HG03432 (cell line): ENCODE data around the gene PREX1.

ENCODE experiments used
- ATAC-seq: cut with Tn5 transposase; IDR thresholded peaks from one replicate; pipeline ENCODE4 v1.9.1; 2021; ENCODE audit warnings: mild to moderate bottlenecking, moderate library complexity; ENCODE audit not compliant: unreplicated experiment

The PREX1 gene

DNA sequence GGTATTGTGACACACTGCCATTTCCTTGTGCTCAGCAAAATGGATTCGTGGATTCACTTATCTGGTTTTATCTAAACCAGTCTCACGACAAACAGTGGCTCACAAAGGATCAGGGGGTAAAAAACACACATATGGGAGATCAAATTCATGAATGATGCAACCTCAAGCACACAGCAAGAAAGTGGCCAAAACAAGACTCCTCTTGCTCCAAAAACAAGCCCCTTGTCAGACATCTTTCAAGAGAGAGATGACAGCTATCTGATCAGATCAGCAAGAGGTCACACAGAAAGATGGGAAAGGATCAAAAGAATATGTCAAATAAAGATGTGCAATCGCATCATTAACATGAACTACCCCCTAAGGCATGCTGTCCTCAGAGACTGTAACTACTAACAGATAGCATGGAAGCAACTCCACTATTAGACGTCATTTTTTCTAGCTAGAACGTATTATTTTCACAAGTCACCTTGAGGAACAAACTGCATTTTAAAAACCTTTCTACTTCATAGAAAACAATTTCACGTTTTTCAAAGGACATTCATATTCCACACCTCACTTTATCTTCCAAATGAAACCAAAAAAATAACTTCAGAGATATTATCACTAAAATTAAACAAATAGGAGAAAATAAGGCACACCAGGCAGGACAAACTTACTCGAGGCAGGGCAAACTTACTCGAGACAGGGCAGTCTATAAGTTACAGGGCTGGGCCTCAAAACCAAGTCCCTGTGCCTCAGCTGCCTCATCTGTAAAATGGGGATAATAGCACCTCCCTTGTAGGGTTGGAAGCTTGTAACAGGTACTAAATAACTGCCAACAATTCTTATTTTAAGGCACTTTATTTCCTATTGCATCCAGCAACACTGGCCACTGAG, 122.3 kb downstream of the PREX1 start:
- no peak for ATAC-seq

DNA sequence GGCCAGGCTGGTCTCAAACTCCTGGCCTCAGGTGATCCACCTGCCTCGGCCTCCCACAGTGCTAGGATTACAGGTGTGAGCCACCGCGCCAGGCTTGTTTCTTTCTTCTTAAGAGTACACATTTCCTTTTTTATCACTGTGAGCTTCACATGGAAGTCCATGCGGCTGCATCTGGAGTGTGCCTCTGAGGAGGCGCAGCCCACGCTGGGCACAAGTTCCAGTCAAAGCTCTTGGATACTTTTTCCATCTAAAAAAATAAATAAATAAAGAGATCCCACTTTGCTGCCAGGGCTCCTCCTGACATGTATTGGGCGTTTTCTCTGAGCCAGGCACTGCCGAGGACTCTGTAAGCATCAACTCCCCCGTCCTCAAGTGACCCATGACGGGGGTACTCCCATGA, 123.0 kb downstream of the PREX1 start:
- ATAC-seq, result no peak

DNA sequence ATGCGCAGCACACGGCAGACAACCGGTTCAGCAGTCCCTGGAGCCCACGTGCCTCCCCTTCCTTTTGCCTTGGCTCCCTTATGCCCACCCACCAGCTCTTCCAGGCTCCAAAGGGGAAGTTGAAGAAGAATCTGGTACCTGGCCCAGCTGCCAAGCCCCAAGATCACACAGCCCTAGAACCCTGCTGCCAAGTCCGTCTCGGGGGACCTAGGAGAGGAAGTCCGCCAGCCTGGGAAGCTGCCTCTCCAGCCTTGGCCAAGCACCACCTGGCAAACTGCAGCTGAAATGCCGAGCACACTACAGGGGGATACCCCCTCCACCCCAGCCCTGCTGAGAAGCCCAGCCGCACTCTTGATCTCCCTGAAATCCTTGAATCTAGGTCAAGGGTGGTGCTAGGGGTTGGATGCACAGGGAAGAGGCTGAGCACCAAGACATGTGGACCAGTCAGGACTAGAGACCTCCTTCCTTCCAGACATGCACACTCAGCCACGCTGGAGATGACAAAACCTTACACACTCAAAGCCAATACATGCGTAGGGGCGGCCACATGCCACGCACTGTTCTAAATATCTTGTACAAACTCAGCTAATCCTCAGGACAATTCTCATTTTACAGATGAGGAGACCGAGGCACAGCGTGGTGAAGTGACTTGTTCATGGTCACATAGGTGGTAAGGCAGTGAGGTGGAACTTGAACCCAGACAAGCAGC, 124.1 kb downstream of the PREX1 start:
- no peak for ATAC-seq

- no peak for ATAC-seq
Measured at GRCh38 chr20:48703107-48703506, 124.7 kb downstream of the PREX1 start.

GRCh38 chr20:48702455-48702913, 125.3 kb downstream of the PREX1 start:
- ATAC-seq, result no peak

DNA sequence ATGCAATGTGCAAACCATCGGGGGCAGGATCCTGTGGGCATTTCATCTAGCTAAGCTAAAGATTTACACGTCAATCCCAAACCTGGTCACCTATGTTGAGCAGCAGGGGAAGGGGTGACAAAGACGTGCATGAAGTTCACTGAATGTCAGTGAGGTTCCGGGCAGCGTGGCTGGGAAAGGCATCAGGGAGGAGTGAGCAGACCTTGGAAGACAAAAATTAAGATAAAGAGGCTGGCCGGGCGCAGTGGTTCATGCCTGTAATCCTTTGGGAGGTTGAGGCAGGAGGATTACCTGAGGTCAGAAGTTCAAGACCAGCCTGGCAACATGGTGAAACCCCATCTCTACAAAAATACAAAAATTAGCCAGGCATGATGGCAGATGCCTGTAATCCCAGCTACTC, 126.1 kb downstream of the PREX1 start:
- no peak for ATAC-seq

- ATAC-seq, result no peak
Measured at GRCh38 chr20:48698507-48699267, 129.1 kb downstream of the PREX1 start.

DNA sequence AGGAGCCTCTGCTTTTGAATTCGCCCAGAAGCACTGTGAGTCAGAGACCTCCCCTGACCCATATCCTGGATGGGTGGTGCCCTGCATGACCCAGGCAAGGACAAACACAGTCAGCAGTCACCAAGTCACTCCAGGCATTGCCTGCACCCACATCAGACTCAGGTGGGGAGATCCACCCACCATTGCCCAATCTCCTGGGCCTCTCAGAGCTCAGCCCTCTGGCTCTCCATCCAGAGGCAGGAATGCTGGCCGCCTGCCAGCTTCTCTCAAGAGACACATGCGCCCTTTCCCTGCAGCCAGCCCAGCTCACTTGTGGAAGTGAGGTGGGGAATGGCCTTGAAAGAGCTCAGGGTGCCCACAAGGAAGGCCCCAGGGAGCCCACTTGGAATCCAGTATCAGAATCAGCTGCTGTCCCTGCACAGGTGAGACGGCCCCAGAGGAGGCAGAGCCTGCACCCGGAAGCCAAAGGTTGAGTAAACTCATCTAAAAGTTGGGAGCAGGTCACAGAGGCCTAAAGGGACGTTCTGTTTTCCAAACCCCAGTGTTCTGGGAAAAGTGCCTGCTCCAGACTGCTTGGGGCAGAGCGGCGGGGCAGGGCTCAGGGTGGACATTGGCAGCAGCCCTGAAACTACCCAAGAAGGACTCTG, 129.8 kb downstream of the PREX1 start:
- ATAC-seq, result no peak

DNA sequence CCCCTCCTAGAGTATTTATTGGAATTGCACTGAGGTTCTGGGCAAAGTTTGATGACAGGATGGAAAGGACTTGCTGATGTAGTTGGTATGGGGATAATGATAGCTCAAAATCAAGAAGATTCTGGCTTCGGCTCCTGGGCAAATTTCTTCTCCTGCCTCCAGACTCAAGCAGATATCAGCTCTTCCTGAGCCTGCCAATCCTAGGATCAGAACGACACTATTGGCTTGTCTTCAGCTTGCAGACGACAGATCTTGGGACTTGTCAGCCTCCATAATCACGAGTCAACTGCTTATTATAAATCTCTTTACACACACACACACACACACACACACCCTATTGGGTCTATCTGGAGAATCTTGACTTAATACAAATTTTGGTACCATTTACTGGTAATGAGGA, 131.1 kb downstream of the PREX1 start:
- ATAC-seq, result no peak

GRCh38 chr20:48695738-48696137, 132.1 kb downstream of the PREX1 start:
- no peak for ATAC-seq

GRCh38 chr20:48695255-48695654, 132.5 kb downstream of the PREX1 start:
- ATAC-seq, result no peak

DNA sequence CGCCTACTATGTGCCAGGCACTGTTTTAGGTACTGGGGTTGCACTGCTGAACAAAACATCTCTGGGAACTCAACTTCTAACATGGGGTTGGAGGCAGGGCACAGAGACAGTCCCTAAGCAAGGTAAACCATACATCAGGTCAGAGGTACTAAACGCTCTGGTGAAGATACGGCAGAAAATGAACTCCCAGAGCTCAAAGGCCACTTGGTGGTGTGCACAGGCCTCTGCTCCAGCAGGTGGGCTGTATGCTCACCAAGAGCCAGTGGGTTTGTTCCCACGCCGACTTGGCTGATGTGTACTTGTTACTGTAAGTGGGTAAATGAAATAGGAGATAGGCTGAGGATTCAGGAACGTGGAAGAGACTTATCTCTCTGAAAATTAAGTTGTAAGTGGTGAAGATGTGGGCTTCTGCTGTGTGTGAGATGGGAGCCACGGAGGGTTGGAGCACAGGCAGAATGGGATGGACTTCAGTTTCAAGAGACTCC, 133.4 kb downstream of the PREX1 start:
- ATAC-seq, result no peak

DNA sequence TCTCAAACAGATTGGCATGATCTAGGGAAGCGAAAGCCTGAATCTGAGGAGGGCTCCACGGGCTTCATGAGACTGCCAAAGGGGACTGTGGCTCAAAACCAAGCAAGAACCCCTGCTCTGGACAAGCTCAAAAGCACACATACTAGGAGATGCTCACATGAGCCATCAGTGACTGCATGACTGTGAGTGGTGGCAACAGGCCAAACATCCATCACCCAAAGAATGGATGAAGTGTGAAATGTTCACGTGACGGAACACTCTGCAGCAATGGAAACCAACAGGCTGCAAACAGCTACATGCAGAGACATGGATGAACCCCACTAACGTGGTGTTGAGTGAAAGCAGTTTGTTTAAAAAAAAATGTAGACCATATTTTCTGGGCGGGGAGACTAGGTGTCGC, 136.3 kb downstream of the PREX1 start:
- no peak for ATAC-seq

- no peak for ATAC-seq
Measured at GRCh38 chr20:48690888-48691287, 136.9 kb downstream of the PREX1 start.

DNA sequence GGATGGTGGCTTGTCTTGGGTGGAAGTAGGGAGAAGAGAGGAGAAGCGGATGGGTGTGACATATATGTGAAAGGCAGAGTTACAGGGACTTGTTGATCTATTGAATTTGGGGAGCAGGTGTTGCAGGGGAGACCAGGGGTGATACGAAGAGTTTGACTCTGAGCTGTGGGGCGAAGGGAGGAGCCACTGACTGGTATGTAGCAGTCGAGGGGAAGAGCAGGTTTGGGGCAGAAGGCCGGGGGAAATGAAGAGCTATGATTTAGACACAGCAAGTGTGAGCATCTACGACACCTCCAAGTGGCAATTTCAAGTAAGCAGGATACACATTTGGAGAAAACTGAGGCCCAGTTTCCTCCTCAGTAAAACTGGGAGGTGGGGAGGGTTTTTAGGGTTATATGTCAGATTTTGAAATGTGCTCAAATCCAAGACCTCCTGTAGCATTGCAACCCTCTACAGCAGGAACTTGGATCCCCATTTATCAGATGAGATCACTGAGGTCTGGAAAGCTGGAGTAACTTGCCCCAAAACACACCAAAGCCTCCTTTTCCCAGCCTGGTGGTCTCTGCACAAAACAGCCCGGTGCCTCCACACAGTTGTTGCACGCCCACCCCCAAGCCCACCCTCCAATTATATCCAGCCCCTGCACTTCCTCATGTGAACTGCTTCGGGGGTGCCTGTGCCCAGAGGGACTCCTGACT, 137.8 kb downstream of the PREX1 start:
- no peak for ATAC-seq

DNA sequence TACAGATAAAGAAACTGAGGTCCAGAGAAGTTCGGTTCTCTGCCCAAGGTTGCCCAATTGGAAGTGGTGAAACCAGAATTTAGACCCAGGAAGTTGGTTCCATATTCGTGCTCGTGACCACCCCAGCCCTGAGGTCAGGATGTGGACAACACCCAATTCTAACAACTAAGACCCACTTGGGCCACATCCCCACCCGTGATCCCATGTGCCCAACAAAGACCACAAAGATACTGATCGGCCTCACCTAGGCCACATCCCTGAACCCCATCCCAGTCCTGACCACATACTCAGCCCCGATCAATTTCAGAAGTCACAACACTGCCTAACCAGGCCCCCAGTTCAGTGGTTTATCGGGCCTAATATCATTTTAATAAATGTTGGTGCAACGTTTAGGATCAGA, 138.4 kb downstream of the PREX1 start:
- no peak for ATAC-seq

GRCh38 chr20:48688579-48688978, 139.2 kb downstream of the PREX1 start:
- no peak for ATAC-seq

DNA sequence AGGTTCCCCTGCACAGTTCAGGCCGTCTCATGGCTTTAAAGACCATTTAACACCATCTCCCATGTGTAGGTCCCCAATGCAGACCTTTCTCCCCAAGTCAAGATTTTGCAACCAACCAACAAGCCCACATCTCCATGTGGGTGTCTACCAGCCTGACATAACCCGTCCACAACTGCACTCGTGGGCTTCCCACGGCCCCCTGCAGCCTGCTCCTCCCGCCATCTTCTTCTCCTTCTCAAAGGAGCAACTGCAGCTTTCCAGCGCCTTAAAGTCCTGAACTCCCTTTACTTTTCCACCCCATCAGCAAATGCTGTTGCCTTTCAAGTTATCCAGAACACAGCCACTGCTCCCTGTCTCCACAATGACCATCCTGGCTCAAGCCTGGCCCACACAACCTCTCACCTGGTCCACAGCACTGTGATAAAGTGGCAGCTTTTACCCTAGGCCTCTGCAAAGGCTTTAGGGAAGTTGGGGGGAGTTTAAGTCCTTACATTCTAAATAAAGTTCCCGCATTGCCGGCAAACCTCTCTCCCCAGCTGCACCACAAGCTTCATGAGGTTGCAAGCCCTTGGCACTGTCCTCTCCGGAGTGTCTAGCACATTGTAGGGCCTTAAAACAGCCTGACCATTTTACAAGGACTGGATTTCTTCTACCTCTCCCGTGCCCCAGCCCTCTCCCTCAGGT, 140.5 kb downstream of the PREX1 start:
- ATAC-seq, result no peak

GRCh38 chr20:48686238-48687116, 141.3 kb downstream of the PREX1 start:
- no peak for ATAC-seq
